ENCODE results near the gene ZFPM1.

GRCh38 chr16:88545781-88546180 is 92.7 kb downstream of the ZFPM1 start:
- TF ChIP-seq, protein P1, sequence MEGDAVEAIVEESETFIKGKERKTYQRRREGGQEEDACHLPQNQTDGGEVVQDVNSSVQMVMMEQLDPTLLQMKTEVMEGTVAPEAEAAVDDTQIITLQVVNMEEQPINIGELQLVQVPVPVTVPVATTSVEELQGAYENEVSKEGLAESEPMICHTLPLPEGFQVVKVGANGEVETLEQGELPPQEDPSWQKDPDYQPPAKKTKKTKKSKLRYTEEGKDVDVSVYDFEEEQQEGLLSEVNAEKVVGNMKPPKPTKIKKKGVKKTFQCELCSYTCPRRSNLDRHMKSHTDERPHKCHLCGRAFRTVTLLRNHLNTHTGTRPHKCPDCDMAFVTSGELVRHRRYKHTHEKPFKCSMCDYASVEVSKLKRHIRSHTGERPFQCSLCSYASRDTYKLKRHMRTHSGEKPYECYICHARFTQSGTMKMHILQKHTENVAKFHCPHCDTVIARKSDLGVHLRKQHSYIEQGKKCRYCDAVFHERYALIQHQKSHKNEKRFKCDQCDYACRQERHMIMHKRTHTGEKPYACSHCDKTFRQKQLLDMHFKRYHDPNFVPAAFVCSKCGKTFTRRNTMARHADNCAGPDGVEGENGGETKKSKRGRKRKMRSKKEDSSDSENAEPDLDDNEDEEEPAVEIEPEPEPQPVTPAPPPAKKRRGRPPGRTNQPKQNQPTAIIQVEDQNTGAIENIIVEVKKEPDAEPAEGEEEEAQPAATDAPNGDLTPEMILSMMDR (IDR thresholded peaks at IDR 0.05; ENCODE audit: insufficient read depth, low read length, poor library complexity, severe bottlenecking), result no peak
- TF ChIP-seq EZH2phosphoT487 (conservative IDR thresholded peaks at IDR 0.05; ENCODE audit: low read length), result no peak

Data from SU-DHL-6 (cell line).